Heart left ventricle (tissue), 16 donors: ENCODE data around the gene PODNL1. TPM values are rescaled to one million over a fixed set of nuclear protein-coding genes. Genes with fewer than 3 reads are reported as not detected.

Source experiments
- ATAC-seq, 4 donors: fragments of 200-7000 bp; cut with Tn5 transposase; one replicate each; pipeline ENCODE4 v1.9.1; 2020 to 2022; ENCODE audit warnings: moderate library complexity in 4 of 4, mild to moderate bottlenecking in 3 of 4, moderate number of reproducible peaks in 1 of 4
- DNase-seq, 5 donors: peaks; one replicate each; pipeline ENCODE4 v3.0.0-alpha.2; 2020
- H3K27ac ChIP-seq, 12 donors: fragments of 200-600 bp; sonication (generic) in 4 of 12; one replicate each; pipeline versions ENCODE4 v1.5.0 to v1.8.0; 2016 to 2022; ENCODE audit warnings: mild to moderate bottlenecking in 2 of 12
- H3K27me3 ChIP-seq, 9 donors: fragments of 200-600 bp; sonication (generic) in 2 of 9; one replicate each; pipeline versions ENCODE4 v1.5.1 to v1.8.0; 2016 to 2022; ENCODE audit warnings: mild to moderate bottlenecking in 3 of 9
- H3K36me3 ChIP-seq, 9 donors: fragments of 200-600 bp; sonication (generic) in 2 of 9; one replicate each; pipeline versions ENCODE4 v1.5.0 to v1.8.0; 2018 to 2022; ENCODE audit warnings: mild to moderate bottlenecking in 2 of 9
- H3K4me1 ChIP-seq, 12 donors: fragments of 200-600 bp; sonication (generic) in 4 of 12; one replicate each; pipeline versions ENCODE4 v1.5.0 to v1.8.0; 2016 to 2022; ENCODE audit warnings: mild to moderate bottlenecking in 3 of 12
- H3K4me3 ChIP-seq, 12 donors: fragments of 200-600 bp; sonication (generic) in 4 of 12; one replicate each; pipeline versions ENCODE4 v1.5.0 to v1.8.0; 2017 to 2022; ENCODE audit warnings: mild to moderate bottlenecking in 9 of 12, moderate library complexity in 4 of 12
- H3K9me3 ChIP-seq, 12 donors: fragments of 200-600 bp; sonication (generic) in 4 of 12; one replicate each; pipeline versions ENCODE4 v1.5.0 to v1.8.0; 2016 to 2022; ENCODE audit warnings: mild to moderate bottlenecking in 1 of 12
- POLR2A ChIP-seq, 2 donors: fragments of 450-650 bp; IDR thresholded peaks; one replicate each; pipeline ENCODE4 v1.6.1; 2017; ENCODE audit warnings: antibody characterized with exemption in 2 of 2, mild to moderate bottlenecking in 2 of 2, moderate library complexity in 2 of 2
- WGBS, 4 donors: extraction: QIAGEN DNeasy Blood & Tissue Kit in 2 of 4; methylation state at CpG; one replicate each; pipeline versions ENCODE4 v1.1.5 to v1.1.7; 2013 to 2018; 5-methylcytosine and 5-hydroxymethylcytosine counted together
- intact Hi-C, 10 donors: fragments of 100-400 bp; cut with DNase I; formaldehyde crosslinking; loops; one replicate each; pipeline versions ENCODE4 v1.11.1 to v1.14.2; 2022
- polyA plus RNA-seq, 2 donors: library from polyadenylated mRNA; stranded (reverse); fragments of 200-250 nt; gene quantifications; one replicate each; pipeline ENCODE4 v1.2.3, GENCODE V29; 2013
- total RNA-seq, 9 donors: library from RNA; depleted of rRNA in 2 of 9; stranded (reverse); fragments of >200 nt in 2 of 9; fragmentation: NEBNext Ultra II Directional in 3 of 9; extraction: Animal tissue kit (Norgen Biotek cat#: 25700) in 3 of 9; gene quantifications; one replicate each; pipeline versions ENCODE4 v1.1.0 to v1.2.4, GENCODE V29; 2016 to 2023
- TF ChIP-seq, protein P1 (sequence below), 12 donors: fragments of 200-600 bp; sonication (generic) in 4 of 12; IDR thresholded peaks; one replicate each; pipeline versions ENCODE4 v1.5.0 to v1.8.0; 2018 to 2022; ENCODE audit warnings: antibody characterized with exemption in 12 of 12, mild to moderate bottlenecking in 5 of 12
- donor health status: ischemic (EF 13 %, LVEDD 7.1; RV severe dilation, severe dysfunction).
- donor health status: healthy with polysubstance abuse.
- donor health status: DM: no; HTN: yes; CAD: no.
- donor health status: DM: no; HTN: no; CAD: no.
- donor health status: ischemic (EF 25% LVEDD 6.9; RV normal size, moderate dysfunction).
- donor health status: ischemic (EF 25% LVEDD 5.7; RV mildly dilated, moderate dysfunction).
- donor health status: healthy.
- donor health status: DM: yes; HTN: yes; CAD: no.
- donor health status: ischemic (EF 35%, LVEDD 5.7; RV mildly dilated, moderate dysfunction).
- donor health status: nonischemic (EF 11% LVEDD 7.7; RV severe dilation, severe dysfunction).
- donor health status: DM: yes; HTN: yes; CAD: no.
- donor health status: PGD.
- donor health status: ischemic (EF 29% LVEDD 5.4; RV normal size, mild dysfunction).
- donor health status: nonischemic (EF 23%, LVEDD 6.1; RV moderate dilation, normal function).

The PODNL1 gene
- total and polyA plus RNA-seq, 11 donors, result 0.36 to 6.3 (median 1.6) TPM; not detected in 1

DNA sequence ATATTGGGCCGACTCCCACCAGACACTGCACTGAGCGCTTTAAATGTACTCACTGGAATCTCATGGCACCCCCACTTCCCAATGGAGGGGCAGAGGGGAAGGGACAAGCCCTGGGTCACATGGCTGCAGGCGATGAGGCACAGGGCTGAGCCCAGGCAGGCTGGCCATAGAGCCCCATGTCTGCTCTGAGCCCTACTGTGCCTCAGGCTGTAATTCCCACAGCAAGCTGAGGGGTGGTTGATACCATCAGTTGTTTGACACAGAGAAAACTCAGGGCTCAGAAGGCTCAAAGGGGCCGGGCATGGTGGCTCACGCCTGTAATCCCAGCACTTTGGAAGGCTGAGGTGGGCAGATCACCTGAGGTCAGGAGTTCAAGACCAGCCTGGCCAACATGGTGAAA is 42.8 kb upstream of the PODNL1 start:
- Histone ChIP-seq H3K9me3 (no peaks in the 10 kb centered on the region), H3K36me3 (peaks cover 0 to 24% (median 7%) of the 10 kb centered on the region in 9 donors), H3K27ac (no peak overlapping the region), H3K4me1 (peaks cover 0 to 38% (median 22%) of the 10 kb centered on the region in 12 donors), H3K4me3 (no peak overlapping the region), H3K27me3 (no peaks in the 10 kb centered on the region)
- ATAC-seq, result no peak
- 89 to 100% (median 94%) methylated on average over 5 of the region's 5 CpGs for WGBS, 4 donors
- TF ChIP-seq, protein P1, sequence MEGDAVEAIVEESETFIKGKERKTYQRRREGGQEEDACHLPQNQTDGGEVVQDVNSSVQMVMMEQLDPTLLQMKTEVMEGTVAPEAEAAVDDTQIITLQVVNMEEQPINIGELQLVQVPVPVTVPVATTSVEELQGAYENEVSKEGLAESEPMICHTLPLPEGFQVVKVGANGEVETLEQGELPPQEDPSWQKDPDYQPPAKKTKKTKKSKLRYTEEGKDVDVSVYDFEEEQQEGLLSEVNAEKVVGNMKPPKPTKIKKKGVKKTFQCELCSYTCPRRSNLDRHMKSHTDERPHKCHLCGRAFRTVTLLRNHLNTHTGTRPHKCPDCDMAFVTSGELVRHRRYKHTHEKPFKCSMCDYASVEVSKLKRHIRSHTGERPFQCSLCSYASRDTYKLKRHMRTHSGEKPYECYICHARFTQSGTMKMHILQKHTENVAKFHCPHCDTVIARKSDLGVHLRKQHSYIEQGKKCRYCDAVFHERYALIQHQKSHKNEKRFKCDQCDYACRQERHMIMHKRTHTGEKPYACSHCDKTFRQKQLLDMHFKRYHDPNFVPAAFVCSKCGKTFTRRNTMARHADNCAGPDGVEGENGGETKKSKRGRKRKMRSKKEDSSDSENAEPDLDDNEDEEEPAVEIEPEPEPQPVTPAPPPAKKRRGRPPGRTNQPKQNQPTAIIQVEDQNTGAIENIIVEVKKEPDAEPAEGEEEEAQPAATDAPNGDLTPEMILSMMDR (IDR thresholded peaks at IDR 0.05), result no peak
- TF ChIP-seq POLR2A (IDR thresholded peaks at IDR 0.05), result no peak
- DNase-seq, result no peak
- intact Hi-C loops, result no loop called here

- 92 to 97% (median 94%) methylated on average over 7 to 15 of the region's 15 CpGs for WGBS, 4 donors
- peaks cover 0 to 37% (median 17%) of the 10 kb centered on the region in 12 donors for H3K4me1 ChIP-seq
- DNase-seq, result no peak
Measured at GRCh38 chr19:13980340-13980739, 42.1 kb upstream of the PODNL1 start.

GRCh38 chr19:13979686-13980085 is 41.5 kb upstream of the PODNL1 start:
- 81 to 93% (median 88%) methylated on average over 8 to 12 of the region's 12 CpGs for WGBS, 4 donors
- no peak for ATAC-seq

More at GRCh38 chr19:13980340-13980739, 42.1 kb upstream of the PODNL1 start:
- H3K4me3 ChIP-seq, result no peak overlapping the region
- intact Hi-C loops, result no loop called here
- no peak overlapping the region for H3K27ac ChIP-seq
- no peak for TF ChIP-seq POLR2A (IDR thresholded peaks at IDR 0.05)
- TF ChIP-seq, protein P1 (IDR thresholded peaks at IDR 0.05), result no peak
- H3K9me3 ChIP-seq, result no peaks in the 10 kb centered on the region
- H3K36me3 ChIP-seq, result peaks cover 0 to 26% (median 7%) of the 10 kb centered on the region in 9 donors
- no peaks in the 10 kb centered on the region for H3K27me3 ChIP-seq
- ATAC-seq, result no peak

GRCh38 chr19:13979244-13979615 is 41.0 kb upstream of the PODNL1 start:
- peak overlapping the region; percentile 23 to 69 (median 58) for H3K4me3 ChIP-seq
- ATAC-seq (peak in 2 of 4 donors; percentile 0 to 4), DNase-seq (no peak)
- 15 to 50% (median 21%) methylated on average over 2 to 12 of the region's 12 CpGs for WGBS, 4 donors
- H3K4me1 ChIP-seq, result peaks cover 0 to 41% (median 18%) of the 10 kb centered on the region in 12 donors
- no peaks in the 10 kb centered on the region for H3K27me3 ChIP-seq
- peak overlapping the region in 11 of 12 donors; percentile 69 to 89 (median 78) for H3K27ac ChIP-seq
- TF ChIP-seq POLR2A (IDR thresholded peaks at IDR 0.05), result no peak
- TF ChIP-seq, protein P1 (IDR thresholded peaks at IDR 0.05), result no peak
- intact Hi-C loops, result no loop called here
- no peaks in the 10 kb centered on the region for H3K9me3 ChIP-seq
- peaks cover 0 to 31% (median 7%) of the 10 kb centered on the region in 9 donors for H3K36me3 ChIP-seq

More at GRCh38 chr19:13979686-13980085, 41.5 kb upstream of the PODNL1 start:
- intact Hi-C loops, result no loop called here
- Histone ChIP-seq H3K9me3 (no peaks in the 10 kb centered on the region), H3K27me3 (no peaks in the 10 kb centered on the region), H3K36me3 (peaks cover 0 to 26% (median 7%) of the 10 kb centered on the region in 9 donors), H3K4me1 (peaks cover 0 to 41% (median 18%) of the 10 kb centered on the region in 12 donors), H3K27ac (peak overlapping the region in 2 of 12 donors; percentile 84 to 89), H3K4me3 (peak overlapping the region in 2 of 12 donors; percentile 58 to 61)
- no peak for DNase-seq
- no peak for TF ChIP-seq POLR2A (IDR thresholded peaks at IDR 0.05)
- TF ChIP-seq, protein P1 (IDR thresholded peaks at IDR 0.05), result no peak
